Measurements from ENCODE around the gene HTR5A.
"Not testable (repeated sequence)": the region's sequence is repeated elsewhere in the genome, so short reads cannot be mapped to it uniquely, and the experiment has no call there.

Gene HTR5A

GRCh38 chr7:155069992-155070751 lies at the start of gene HTR5A:
Gene HTR5A, plus strand, starts transcription at chr7:155070324. Its CDS starts 576 bp downstream, at chr7:155070900.
- Histone ChIP-seq H3K27me3 (ENCODE audit: control insufficient read depth, insufficient read depth, low read length) (peaks cover 23% of the 10 kb centered on the region), H3K36me3 (ENCODE audit: control insufficient read depth, insufficient read depth, low read length) (no peaks in the 10 kb centered on the region), H3K9me3 (ENCODE audit: control insufficient read depth, low read length) (no peaks in the 10 kb centered on the region), H3K4me1 (ENCODE audit: control insufficient read depth, insufficient read depth, low read length) (no peaks in the 10 kb centered on the region), H3K4me3 (ENCODE audit: low read length) (no peak within 1 kb of the TSS), H3K9ac (ENCODE audit: low read length) (no peak within 1 kb of the TSS)

- no peaks in the 10 kb centered on the region for H3K36me3 ChIP-seq (ENCODE audit: control insufficient read depth, insufficient read depth, low read length)
- H3K4me1 ChIP-seq (ENCODE audit: control insufficient read depth, insufficient read depth, low read length) = no peaks in the 10 kb centered on the region
- H3K9me3 ChIP-seq (ENCODE audit: control insufficient read depth, low read length) = no peaks in the 10 kb centered on the region
- H3K4me3 ChIP-seq (ENCODE audit: low read length) = no peak overlapping the region
- no peak overlapping the region for H3K9ac ChIP-seq (ENCODE audit: low read length)
- H3K27me3 ChIP-seq (ENCODE audit: control insufficient read depth, insufficient read depth, low read length) = no peaks in the 10 kb centered on the region
These were observed 49.1 kb upstream of the HTR5A start for GRCh38 chr7:155020996-155021395.

- Histone ChIP-seq H3K9me3 (ENCODE audit: control insufficient read depth, low read length) (no peaks in the 10 kb centered on the region), H3K9ac (ENCODE audit: low read length) (no peak overlapping the region), H3K27me3 (ENCODE audit: control insufficient read depth, insufficient read depth, low read length) (no peaks in the 10 kb centered on the region), H3K36me3 (ENCODE audit: control insufficient read depth, insufficient read depth, low read length) (no peaks in the 10 kb centered on the region), H3K4me3 (ENCODE audit: low read length) (no peak overlapping the region), H3K4me1 (ENCODE audit: control insufficient read depth, insufficient read depth, low read length) (no peaks in the 10 kb centered on the region)
These were observed 48.4 kb upstream of the HTR5A start for GRCh38 chr7:155021699-155022145.

DNA sequence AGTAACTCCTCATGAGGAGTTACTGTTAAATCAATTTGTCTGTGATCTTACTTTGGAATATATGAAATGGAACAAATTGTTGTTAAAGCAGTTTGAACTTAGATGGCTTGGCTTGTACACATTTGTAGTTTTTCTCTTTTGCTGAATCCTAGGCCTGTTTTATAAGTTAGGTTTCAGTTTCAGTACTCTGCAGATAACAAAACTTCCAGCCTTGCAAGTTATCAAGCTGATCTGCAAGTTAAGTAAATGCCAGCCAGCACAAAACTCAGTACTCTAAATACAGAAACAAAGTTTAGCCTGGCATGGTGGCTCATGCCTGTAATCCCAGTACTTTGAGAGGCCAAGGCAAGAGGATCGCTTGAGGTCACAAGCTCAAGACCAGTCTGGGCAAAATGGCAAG lies 42.2 kb upstream of the HTR5A start:
- H3K9ac ChIP-seq (ENCODE audit: low read length) = no peak overlapping the region
- no peaks in the 10 kb centered on the region for H3K36me3 ChIP-seq (ENCODE audit: control insufficient read depth, insufficient read depth, low read length)
- no peaks in the 10 kb centered on the region for H3K4me1 ChIP-seq (ENCODE audit: control insufficient read depth, insufficient read depth, low read length)
- H3K9me3 ChIP-seq (ENCODE audit: control insufficient read depth, low read length) = no peaks in the 10 kb centered on the region
- no peaks in the 10 kb centered on the region for H3K27me3 ChIP-seq (ENCODE audit: control insufficient read depth, insufficient read depth, low read length)
- H3K4me3 ChIP-seq (ENCODE audit: low read length) = no peak overlapping the region

- H3K36me3 ChIP-seq (ENCODE audit: control insufficient read depth, insufficient read depth, low read length) = no peaks in the 10 kb centered on the region
- no peaks in the 10 kb centered on the region for H3K9me3 ChIP-seq (ENCODE audit: control insufficient read depth, low read length)
- H3K27me3 ChIP-seq (ENCODE audit: control insufficient read depth, insufficient read depth, low read length) = no peaks in the 10 kb centered on the region
- no peaks in the 10 kb centered on the region for H3K4me1 ChIP-seq (ENCODE audit: control insufficient read depth, insufficient read depth, low read length)
- H3K9ac ChIP-seq (ENCODE audit: low read length) = no peak overlapping the region
- no peak overlapping the region for H3K4me3 ChIP-seq (ENCODE audit: low read length)
These were observed 37.1 kb upstream of the HTR5A start for GRCh38 chr7:155032978-155033377.

- not testable (repeated sequence) for H3K9me3 ChIP-seq (ENCODE audit: control insufficient read depth, low read length); H3K4me3 ChIP-seq (ENCODE audit: low read length); H3K9ac ChIP-seq (ENCODE audit: low read length); H3K36me3 ChIP-seq (ENCODE audit: control insufficient read depth, insufficient read depth, low read length); H3K27me3 ChIP-seq (ENCODE audit: control insufficient read depth, insufficient read depth, low read length); H3K4me1 ChIP-seq (ENCODE audit: control insufficient read depth, insufficient read depth, low read length)
These were observed 35.6 kb upstream of the HTR5A start for GRCh38 chr7:155034495-155034894.

DNA sequence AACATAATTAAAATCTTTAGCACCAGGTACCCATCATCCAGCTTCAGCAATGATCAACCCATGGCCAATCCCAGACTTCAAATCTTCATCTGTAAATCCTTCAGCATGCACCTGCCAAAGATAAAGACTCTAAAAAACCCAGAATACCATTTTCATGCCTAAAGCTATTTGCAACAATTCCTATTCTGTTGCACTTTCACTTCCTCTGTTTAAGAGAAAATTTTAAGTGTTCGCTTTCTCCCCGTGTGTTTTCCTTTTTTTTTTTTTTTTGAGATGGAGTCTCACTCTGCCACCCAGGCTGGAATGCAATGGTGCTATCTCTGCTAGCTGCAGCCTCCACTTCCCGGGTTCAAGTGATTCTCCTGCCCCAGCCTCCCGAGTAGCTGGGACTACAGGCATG lies 31.8 kb upstream of the HTR5A start:
- no peaks in the 10 kb centered on the region for H3K4me1 ChIP-seq (ENCODE audit: control insufficient read depth, insufficient read depth, low read length)
- peaks cover 4% of the 10 kb centered on the region for H3K27me3 ChIP-seq (ENCODE audit: control insufficient read depth, insufficient read depth, low read length)
- no peaks in the 10 kb centered on the region for H3K36me3 ChIP-seq (ENCODE audit: control insufficient read depth, insufficient read depth, low read length)
- H3K9me3 ChIP-seq (ENCODE audit: control insufficient read depth, low read length) = no peaks in the 10 kb centered on the region
- no peak overlapping the region for H3K9ac ChIP-seq (ENCODE audit: low read length)
- no peak overlapping the region for H3K4me3 ChIP-seq (ENCODE audit: low read length)

GRCh38 chr7:155043756-155044155 lies 26.4 kb upstream of the HTR5A start:
- Histone ChIP-seq H3K9me3 (ENCODE audit: control insufficient read depth, low read length) (no peaks in the 10 kb centered on the region), H3K4me1 (ENCODE audit: control insufficient read depth, insufficient read depth, low read length) (no peaks in the 10 kb centered on the region), H3K9ac (ENCODE audit: low read length) (no peak overlapping the region), H3K4me3 (ENCODE audit: low read length) (no peak overlapping the region), H3K36me3 (ENCODE audit: control insufficient read depth, insufficient read depth, low read length) (no peaks in the 10 kb centered on the region), H3K27me3 (ENCODE audit: control insufficient read depth, insufficient read depth, low read length) (peaks cover 4% of the 10 kb centered on the region)

DNA sequence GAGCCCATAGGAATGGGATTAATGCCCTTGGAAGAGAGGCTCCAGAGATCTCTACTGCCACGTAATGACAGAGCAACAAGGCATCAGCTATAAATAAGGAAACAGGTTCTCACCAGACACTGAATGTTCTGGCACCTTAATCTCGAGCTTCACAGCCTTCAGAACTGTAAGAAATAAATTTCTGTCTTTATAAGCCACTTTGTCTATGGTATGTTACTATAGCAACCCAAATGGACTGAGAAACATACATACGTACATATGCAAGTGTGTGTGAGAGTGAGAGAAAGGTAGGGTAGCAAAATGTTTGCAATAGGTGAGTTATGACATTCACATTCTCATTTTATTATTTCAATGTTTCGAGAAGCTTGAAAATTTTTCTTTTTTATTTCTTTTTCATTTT lies 22.1 kb upstream of the HTR5A start:
- no peaks in the 10 kb centered on the region for H3K4me1 ChIP-seq (ENCODE audit: control insufficient read depth, insufficient read depth, low read length)
- no peak overlapping the region for H3K4me3 ChIP-seq (ENCODE audit: low read length)
- no peak overlapping the region for H3K9ac ChIP-seq (ENCODE audit: low read length)
- H3K9me3 ChIP-seq (ENCODE audit: control insufficient read depth, low read length) = no peaks in the 10 kb centered on the region
- H3K27me3 ChIP-seq (ENCODE audit: control insufficient read depth, insufficient read depth, low read length) = no peaks in the 10 kb centered on the region
- no peaks in the 10 kb centered on the region for H3K36me3 ChIP-seq (ENCODE audit: control insufficient read depth, insufficient read depth, low read length)

DNA sequence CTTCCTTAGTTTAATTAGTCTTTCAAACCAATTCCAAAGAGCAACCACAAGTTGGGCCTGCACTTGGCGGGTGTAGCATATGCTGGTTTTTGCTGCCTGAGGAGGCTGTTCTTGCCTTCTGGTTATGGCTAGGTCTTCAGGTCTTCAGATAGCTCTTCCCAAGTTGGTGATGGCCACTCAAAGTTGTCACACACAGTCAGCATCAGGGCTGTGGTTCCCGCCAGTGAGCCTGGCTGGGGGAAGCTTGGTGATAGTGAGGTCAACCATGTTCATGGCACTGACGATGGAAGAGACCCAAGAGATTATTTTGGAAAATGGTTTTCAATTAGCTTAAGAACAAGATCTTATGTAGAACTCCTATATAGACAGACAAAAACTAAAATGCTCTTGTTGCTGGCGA lies 18.8 kb upstream of the HTR5A start:
- Histone ChIP-seq H3K4me3 (ENCODE audit: low read length) (no peak overlapping the region), H3K9me3 (ENCODE audit: control insufficient read depth, low read length) (no peaks in the 10 kb centered on the region), H3K27me3 (ENCODE audit: control insufficient read depth, insufficient read depth, low read length) (no peaks in the 10 kb centered on the region), H3K9ac (ENCODE audit: low read length) (no peak overlapping the region), H3K4me1 (ENCODE audit: control insufficient read depth, insufficient read depth, low read length) (no peaks in the 10 kb centered on the region), H3K36me3 (ENCODE audit: control insufficient read depth, insufficient read depth, low read length) (no peaks in the 10 kb centered on the region)

DNA sequence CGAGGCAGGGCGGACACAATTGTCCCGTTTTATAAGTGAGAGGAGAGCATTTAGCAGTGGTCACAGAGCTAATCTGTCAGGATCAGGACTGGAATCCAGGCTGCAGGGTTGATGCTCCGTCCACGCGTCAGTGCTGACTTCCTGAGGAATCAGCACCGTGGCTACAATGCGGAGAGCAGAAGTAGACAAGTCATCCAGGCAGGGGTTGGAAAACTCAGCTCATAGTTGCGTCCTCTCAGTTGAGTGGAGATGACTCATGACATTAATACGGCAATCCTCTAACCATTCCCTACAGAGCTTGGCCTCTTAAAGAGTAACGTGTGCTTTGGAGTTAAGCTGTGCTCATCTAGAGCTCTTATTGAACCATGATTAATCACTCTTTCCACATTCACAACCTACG lies 17.1 kb upstream of the HTR5A start:
- Histone ChIP-seq H3K9me3 (ENCODE audit: control insufficient read depth, low read length) (no peaks in the 10 kb centered on the region), H3K36me3 (ENCODE audit: control insufficient read depth, insufficient read depth, low read length) (no peaks in the 10 kb centered on the region), H3K4me1 (ENCODE audit: control insufficient read depth, insufficient read depth, low read length) (no peaks in the 10 kb centered on the region), H3K27me3 (ENCODE audit: control insufficient read depth, insufficient read depth, low read length) (no peaks in the 10 kb centered on the region), H3K4me3 (ENCODE audit: low read length) (no peak overlapping the region), H3K9ac (ENCODE audit: low read length) (no peak overlapping the region)

- H3K9me3 ChIP-seq (ENCODE audit: control insufficient read depth, low read length) = no peaks in the 10 kb centered on the region
- H3K9ac ChIP-seq (ENCODE audit: low read length) = no peak overlapping the region
- no peak overlapping the region for H3K4me3 ChIP-seq (ENCODE audit: low read length)
- H3K4me1 ChIP-seq (ENCODE audit: control insufficient read depth, insufficient read depth, low read length) = no peaks in the 10 kb centered on the region
- H3K36me3 ChIP-seq (ENCODE audit: control insufficient read depth, insufficient read depth, low read length) = no peaks in the 10 kb centered on the region
- H3K27me3 ChIP-seq (ENCODE audit: control insufficient read depth, insufficient read depth, low read length) = no peaks in the 10 kb centered on the region
These were observed 15.4 kb upstream of the HTR5A start for GRCh38 chr7:155054761-155055160.

- Histone ChIP-seq H3K4me1 (ENCODE audit: control insufficient read depth, insufficient read depth, low read length) (no peaks in the 10 kb centered on the region), H3K9ac (ENCODE audit: low read length) (no peak overlapping the region), H3K4me3 (ENCODE audit: low read length) (no peak overlapping the region), H3K27me3 (ENCODE audit: control insufficient read depth, insufficient read depth, low read length) (no peaks in the 10 kb centered on the region), H3K36me3 (ENCODE audit: control insufficient read depth, insufficient read depth, low read length) (no peaks in the 10 kb centered on the region), H3K9me3 (ENCODE audit: control insufficient read depth, low read length) (no peaks in the 10 kb centered on the region)
These were observed 13.0 kb upstream of the HTR5A start for GRCh38 chr7:155057076-155057475.

All from mucosa of stomach (tissue), 1 donor.